GM23338 (cell line): ENCODE data around the gene WWOX.

Experiments used
- CTCF ChIP-seq, 2 experiments: fragments of 200-600 bp in 1 of 2; sonication (generic) in 1 of 2; conservative IDR thresholded peaks; 2 replicates each; pipeline versions ENCODE4 v1.5.1 to v1.6.1; 2016 to 2017; ENCODE audit warnings: antibody characterized with exemption in 2 of 2, low read depth in 2 of 2, mild to moderate bottlenecking in 2 of 2, moderate library complexity in 1 of 2
- EZH2 ChIP-seq: fragments of 200-600 bp; sonication (generic); IDR thresholded peaks from one replicate; pipeline ENCODE4 v1.8.0; 2017; ENCODE audit warnings: antibody characterized with exemption, mild to moderate bottlenecking, low read depth; ENCODE audit not compliant: unreplicated experiment
- POLR2AphosphoS5 ChIP-seq: IDR thresholded peaks from 2 replicates; pipeline ENCODE4 v1.6.1; 2016; ENCODE audit warnings: antibody characterized with exemption, low read depth
- REST ChIP-seq: IDR thresholded peaks from one replicate; pipeline ENCODE4 v1.6.1; 2018; ENCODE audit warnings: antibody characterized with exemption; ENCODE audit not compliant: unreplicated experiment

GRCh38 chr16:78815713-78816112, 716.3 kb downstream of the WWOX start:
- TF ChIP-seq CTCF (conservative IDR thresholded peaks at IDR 0.05; ENCODE audit: low read depth in 2 of 2) = no peak
- TF ChIP-seq POLR2AphosphoS5 = no peak
- no peak for TF ChIP-seq EZH2
- TF ChIP-seq REST = no peak
